ENCODE data around the gene PPP1R9B. TPM values are rescaled to one million over a fixed set of nuclear protein-coding genes. Genes with fewer than 3 reads are reported as not detected.

The PPP1R9B gene
- total RNA-seq, 2 donors from 2014 or later: 24.1 to 34.6 TPM

GRCh38 chr17:50181591-50182560 is 31.4 kb upstream of the PPP1R9B start:
- no peaks in the 10 kb centered on the region for H3K9me3 ChIP-seq (ENCODE audit: control insufficient read depth, low read length)
- Mint-ChIP-seq H3K4me3 (no peak overlapping the region), H3K4me1 (peaks cover 26% of the 10 kb centered on the region), H3K27me3 (ENCODE audit: insufficient read depth) (no peaks in the 10 kb centered on the region), H3K36me3 (ENCODE audit: low read depth) (peaks cover 15% of the 10 kb centered on the region), H3K9me3 (no peaks in the 10 kb centered on the region), H3K27ac (no peak overlapping the region)
- no peak for DNase-seq
- H3K36me3 ChIP-seq (ENCODE audit: control insufficient read depth, insufficient read depth, low read length): no peaks in the 10 kb centered on the region
- 89 to 92% methylated on average over 11 to 12 of the region's 12 CpGs for WGBS, 2 experiments (ENCODE audit: insufficient coverage in 1 of 2, insufficient read length in 1 of 2)
- no peaks in the 10 kb centered on the region for H3K27me3 ChIP-seq (ENCODE audit: control insufficient read depth, insufficient read depth, low read length, poor library complexity, severe bottlenecking)
- no peak overlapping the region for H3K4me3 ChIP-seq (ENCODE audit: low read length)
- no peak overlapping the region for H3K9ac ChIP-seq (ENCODE audit: extremely low read depth, low read length, poor library complexity, severe bottlenecking)
- TF ChIP-seq CTCF (conservative IDR thresholded peaks at IDR 0.05): peak; percentile 32
- H3K4me1 ChIP-seq (ENCODE audit: control insufficient read depth, insufficient read depth, low read length): peaks cover 3% of the 10 kb centered on the region
- no peak overlapping the region for H3K27ac ChIP-seq (ENCODE audit: low read depth, low read length)

DNA sequence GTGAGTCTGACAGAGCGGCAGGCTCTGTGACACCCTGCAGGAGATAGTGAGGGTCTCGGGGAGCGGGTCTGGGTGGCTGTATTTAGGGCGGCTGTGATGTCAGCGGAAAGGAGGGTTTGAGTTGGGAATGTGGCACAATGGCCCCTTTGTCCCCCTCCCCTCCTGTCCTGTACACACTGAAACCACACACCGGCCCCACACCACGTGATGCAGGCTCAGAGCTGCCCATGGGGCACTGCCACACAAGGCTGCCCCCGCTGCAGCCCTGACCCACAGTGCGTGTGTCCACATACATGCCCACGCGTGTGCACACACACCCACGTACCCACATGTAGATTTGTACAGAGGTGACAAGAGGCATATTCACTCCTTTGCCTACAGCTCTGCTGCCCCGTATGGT is 30.7 kb upstream of the PPP1R9B start:
- H3K4me1 Mint-ChIP-seq: peaks cover 26% of the 10 kb centered on the region
- Histone ChIP-seq H3K4me1 (ENCODE audit: control insufficient read depth, insufficient read depth, low read length) (peaks cover 3% of the 10 kb centered on the region), H3K27me3 (ENCODE audit: control insufficient read depth, insufficient read depth, low read length, poor library complexity, severe bottlenecking) (no peaks in the 10 kb centered on the region), H3K36me3 (ENCODE audit: control insufficient read depth, insufficient read depth, low read length) (no peaks in the 10 kb centered on the region), H3K9ac (ENCODE audit: extremely low read depth, low read length, poor library complexity, severe bottlenecking) (no peak overlapping the region), H3K4me3 (ENCODE audit: low read length) (no peak overlapping the region), H3K27ac (ENCODE audit: low read depth, low read length) (no peak overlapping the region), H3K9me3 (ENCODE audit: control insufficient read depth, low read length) (no peaks in the 10 kb centered on the region)
- H3K36me3 Mint-ChIP-seq (ENCODE audit: low read depth): peaks cover 10% of the 10 kb centered on the region
- no peak overlapping the region for H3K27ac Mint-ChIP-seq
- no peak for DNase-seq
- H3K9me3 Mint-ChIP-seq: no peaks in the 10 kb centered on the region
- H3K27me3 Mint-ChIP-seq (ENCODE audit: insufficient read depth): no peaks in the 10 kb centered on the region
- H3K4me3 Mint-ChIP-seq: no peak overlapping the region
- 97 to 100% methylated on average over 6 to 13 of the region's 13 CpGs for WGBS, 2 experiments (ENCODE audit: insufficient coverage in 1 of 2, insufficient read length in 1 of 2)
- no peak for TF ChIP-seq CTCF (conservative IDR thresholded peaks at IDR 0.05)

GRCh38 chr17:50180620-50181019 is 30.1 kb upstream of the PPP1R9B start:
- Mint-ChIP-seq H3K27me3 (ENCODE audit: insufficient read depth) (no peaks in the 10 kb centered on the region), H3K9me3 (no peaks in the 10 kb centered on the region), H3K4me3 (no peak overlapping the region), H3K27ac (no peak overlapping the region), H3K36me3 (ENCODE audit: low read depth) (peaks cover 5% of the 10 kb centered on the region), H3K4me1 (peaks cover 26% of the 10 kb centered on the region)
- Histone ChIP-seq H3K4me1 (ENCODE audit: control insufficient read depth, insufficient read depth, low read length) (peaks cover 3% of the 10 kb centered on the region), H3K4me3 (ENCODE audit: low read length) (no peak overlapping the region), H3K36me3 (ENCODE audit: control insufficient read depth, insufficient read depth, low read length) (no peaks in the 10 kb centered on the region), H3K27ac (ENCODE audit: low read depth, low read length) (no peak overlapping the region), H3K27me3 (ENCODE audit: control insufficient read depth, insufficient read depth, low read length, poor library complexity, severe bottlenecking) (no peaks in the 10 kb centered on the region), H3K9me3 (ENCODE audit: control insufficient read depth, low read length) (no peaks in the 10 kb centered on the region), H3K9ac (ENCODE audit: extremely low read depth, low read length, poor library complexity, severe bottlenecking) (no peak overlapping the region)
- WGBS, 2 experiments (ENCODE audit: insufficient coverage in 1 of 2, insufficient read length in 1 of 2): 78% methylated on average over 11 of the region's 12 CpGs; no CpG with 5 or more reads in 1 of the 2 experiments
- no peak for DNase-seq
- TF ChIP-seq CTCF (conservative IDR thresholded peaks at IDR 0.05): no peak
